ENCODE data around the gene LTB4R. TPM values are rescaled to one million over a fixed set of nuclear protein-coding genes. Genes with fewer than 3 reads are reported as not detected.
"Not testable (repeated sequence)": the region's sequence is repeated elsewhere in the genome, so short reads cannot be mapped to it uniquely, and the experiment has no call there.

Gene LTB4R
- total RNA-seq, 2 donors from 2014 or later, result 6.4 to 6.6 TPM

GRCh38 chr14:24353559-24354481 is 42.5 kb downstream of the LTB4R start:
- peak; percentile 13 for DNase-seq
- H3K36me3 ChIP-seq (ENCODE audit: control insufficient read depth, insufficient read depth, low read length), result no peaks in the 10 kb centered on the region
- Mint-ChIP-seq H3K27me3 (ENCODE audit: insufficient read depth) (peaks cover 77% of the 10 kb centered on the region), H3K4me1 (no peaks in the 10 kb centered on the region), H3K4me3 (no peak overlapping the region), H3K36me3 (ENCODE audit: low read depth) (no peaks in the 10 kb centered on the region), H3K9me3 (no peaks in the 10 kb centered on the region), H3K27ac (no peak overlapping the region)
- TF ChIP-seq CTCF (conservative IDR thresholded peaks at IDR 0.05), result no peak
- WGBS, 2 experiments (ENCODE audit: insufficient coverage in 1 of 2, insufficient read length in 1 of 2), result 92 to 100% methylated on average over 3 of the region's 5 CpGs
- no peak overlapping the region for H3K27ac ChIP-seq (ENCODE audit: low read depth, low read length)
- H3K4me1 ChIP-seq (ENCODE audit: control insufficient read depth, insufficient read depth, low read length), result no peaks in the 10 kb centered on the region
- H3K9ac ChIP-seq (ENCODE audit: extremely low read depth, low read length, poor library complexity, severe bottlenecking), result no peak overlapping the region
- H3K27me3 ChIP-seq (ENCODE audit: control insufficient read depth, insufficient read depth, low read length, poor library complexity, severe bottlenecking), result peaks cover 63% of the 10 kb centered on the region
- no peak overlapping the region for H3K4me3 ChIP-seq (ENCODE audit: low read length)
- no peaks in the 10 kb centered on the region for H3K9me3 ChIP-seq (ENCODE audit: control insufficient read depth, low read length)

GRCh38 chr14:24354482-24354825 is 43.2 kb downstream of the LTB4R start:
- peaks cover 74% of the 10 kb centered on the region for H3K27me3 Mint-ChIP-seq (ENCODE audit: insufficient read depth)
- not testable (repeated sequence) for H3K36me3 ChIP-seq (ENCODE audit: control insufficient read depth, insufficient read depth, low read length); H3K9me3 Mint-ChIP-seq; H3K4me1 ChIP-seq (ENCODE audit: control insufficient read depth, insufficient read depth, low read length); H3K4me1 Mint-ChIP-seq; H3K4me3 Mint-ChIP-seq; H3K27ac ChIP-seq (ENCODE audit: low read depth, low read length); H3K27ac Mint-ChIP-seq; H3K4me3 ChIP-seq (ENCODE audit: low read length); DNase-seq; H3K9ac ChIP-seq (ENCODE audit: extremely low read depth, low read length, poor library complexity, severe bottlenecking); H3K36me3 Mint-ChIP-seq (ENCODE audit: low read depth); H3K9me3 ChIP-seq (ENCODE audit: control insufficient read depth, low read length)
- whole genome bisulfite sequencing, 2 experiments (ENCODE audit: insufficient coverage in 1 of 2, insufficient read length in 1 of 2), result 87% methylated on average over 3 of the region's 3 CpGs; no CpG with 5 or more reads in 1 of the 2 experiments
- H3K27me3 ChIP-seq (ENCODE audit: control insufficient read depth, insufficient read depth, low read length, poor library complexity, severe bottlenecking), result peaks cover 56% of the 10 kb centered on the region

GRCh38 chr14:24355009-24355408 is 43.7 kb downstream of the LTB4R start:
- no peaks in the 10 kb centered on the region for H3K9me3 Mint-ChIP-seq
- 94 to 96% methylated on average over 3 to 5 of the region's 7 CpGs for WGBS, 2 experiments (ENCODE audit: insufficient coverage in 1 of 2, insufficient read length in 1 of 2)
- H3K27me3 ChIP-seq (ENCODE audit: control insufficient read depth, insufficient read depth, low read length, poor library complexity, severe bottlenecking), result peaks cover 55% of the 10 kb centered on the region
- DNase-seq, result no peak
- peaks cover 74% of the 10 kb centered on the region for H3K27me3 Mint-ChIP-seq (ENCODE audit: insufficient read depth)
- no peaks in the 10 kb centered on the region for H3K4me1 ChIP-seq (ENCODE audit: control insufficient read depth, insufficient read depth, low read length)
- no peaks in the 10 kb centered on the region for H3K36me3 ChIP-seq (ENCODE audit: control insufficient read depth, insufficient read depth, low read length)
- H3K9me3 ChIP-seq (ENCODE audit: control insufficient read depth, low read length), result peaks cover 6% of the 10 kb centered on the region
- TF ChIP-seq CTCF (conservative IDR thresholded peaks at IDR 0.05), result no peak
- H3K27ac Mint-ChIP-seq, result no peak overlapping the region
- H3K27ac ChIP-seq (ENCODE audit: low read depth, low read length), result no peak overlapping the region
- no peak overlapping the region for H3K4me3 ChIP-seq (ENCODE audit: low read length)
- H3K4me3 Mint-ChIP-seq, result no peak overlapping the region
- no peaks in the 10 kb centered on the region for H3K36me3 Mint-ChIP-seq (ENCODE audit: low read depth)
- no peaks in the 10 kb centered on the region for H3K4me1 Mint-ChIP-seq
- no peak overlapping the region for H3K9ac ChIP-seq (ENCODE audit: extremely low read depth, low read length, poor library complexity, severe bottlenecking)

Data from endodermal cell (in vitro differentiated cells).